ENCODE data around the gene NAAA.

Gene NAAA

GRCh38 chr4:75940692-75941253 lies at the start of gene NAAA:
Gene NAAA, minus strand, starts transcription at chr4:75941013. Its CDS starts 64 bp downstream, at chr4:75940949.
- peak; percentile 45 for DNase-seq (ENCODE audit: low read depth)
- no peak for TF ChIP-seq CTCF (IDR thresholded peaks at IDR 0.05; ENCODE audit: low read length, missing control alignments)
- peak within 1 kb of the TSS; percentile 73 for H3K4me3 ChIP-seq (replicated peaks; ENCODE audit: low read depth, low read length)

- H3K4me3 ChIP-seq (replicated peaks; ENCODE audit: low read depth, low read length) = peak overlapping the region; percentile 98
- DNase-seq (ENCODE audit: low read depth) = peak; percentile 17
- no peak for TF ChIP-seq CTCF (IDR thresholded peaks at IDR 0.05; ENCODE audit: low read length, missing control alignments)
Observed at GRCh38 chr4:75989846-75990528, 49.2 kb upstream of the NAAA start.

- no peak for TF ChIP-seq CTCF (IDR thresholded peaks at IDR 0.05; ENCODE audit: low read length, missing control alignments)
- peak; percentile 66 for DNase-seq (ENCODE audit: low read depth)
- H3K4me3 ChIP-seq (replicated peaks; ENCODE audit: low read depth, low read length) = no peak overlapping the region
Observed at GRCh38 chr4:75985116-75985515, 44.3 kb upstream of the NAAA start.

- no peak for TF ChIP-seq CTCF (IDR thresholded peaks at IDR 0.05; ENCODE audit: low read length, missing control alignments)
- no peak for DNase-seq (ENCODE audit: low read depth)
- no peak overlapping the region for H3K4me3 ChIP-seq (replicated peaks; ENCODE audit: low read depth, low read length)
Observed at GRCh38 chr4:75980576-75980975, 39.8 kb upstream of the NAAA start.

GRCh38 chr4:75976177-75976576 lies 35.4 kb upstream of the NAAA start:
- no peak for TF ChIP-seq CTCF (IDR thresholded peaks at IDR 0.05; ENCODE audit: low read length, missing control alignments)
- H3K4me3 ChIP-seq (replicated peaks; ENCODE audit: low read depth, low read length) = no peak overlapping the region

GRCh38 chr4:75973766-75974165 lies 33.0 kb upstream of the NAAA start:
- TF ChIP-seq CTCF (IDR thresholded peaks at IDR 0.05; ENCODE audit: low read length, missing control alignments) = no peak
- no peak for DNase-seq (ENCODE audit: low read depth)
- H3K4me3 ChIP-seq (replicated peaks; ENCODE audit: low read depth, low read length) = no peak overlapping the region

More at GRCh38 chr4:75976177-75976576, 35.4 kb upstream of the NAAA start:
- no peak for DNase-seq (ENCODE audit: low read depth)

- DNase-seq (ENCODE audit: low read depth) = no peak
- H3K4me3 ChIP-seq (replicated peaks; ENCODE audit: low read depth, low read length) = no peak overlapping the region
- no peak for TF ChIP-seq CTCF (IDR thresholded peaks at IDR 0.05; ENCODE audit: low read length, missing control alignments)
Observed at GRCh38 chr4:75968084-75968483, 27.3 kb upstream of the NAAA start.

Measured in fibroblast of pulmonary artery (primary cell).